B cell (primary cell): ENCODE measurements around the gene RGS9BP. TPM values are rescaled to one million over a fixed set of nuclear protein-coding genes. Genes with fewer than 3 reads are reported as not detected.

Experiments used
- ATAC-seq: fragments of 200-7000 bp; cut with Tn5 transposase; one replicate; pipeline ENCODE4 v1.10.0; 2021; ENCODE audit warnings: low read depth, mild to moderate bottlenecking, moderate number of reproducible peaks, moderate library complexity
- CTCF ChIA-PET: fragments of 350-600 bp; sonication (Branson Sonifier 250); formaldehyde crosslinking; loops from one replicate; lab custom pipeline; 2021; ENCODE audit warnings: antibody characterized with exemption, inconsistent platforms; lab: Charles Lee
- POLR2A ChIA-PET: fragments of 350-600 bp; sonication (Branson Sonifier 250); formaldehyde crosslinking; loops from one replicate; lab custom pipeline; 2021; ENCODE audit warnings: antibody characterized with exemption; lab: Charles Lee
- DNase-seq: peaks from one replicate; pipeline ENCODE4 v3.0.0; 2013
- H2AFZ ChIP-seq: 2 replicates; pipeline ENCODE4 v1.6.1; 2012; ENCODE audit warnings: mild to moderate bottlenecking, low read depth, low read length; ENCODE audit not compliant: insufficient read depth, poor library complexity, severe bottlenecking
- H3K27ac ChIP-seq, 2 donors: 1 replicate in 1 of 2; 2 replicates in 1 of 2; pipeline ENCODE4 v1.5.1; 2012 to 2013; ENCODE audit warnings: low read length in 2 of 2, mild to moderate bottlenecking in 2 of 2, moderate library complexity in 1 of 2
- H3K27me3 ChIP-seq, 4 experiments: fragments of 200-600 bp in 1 of 4; sonication (generic) in 1 of 4; replicated peaks in 1 of 4; 1 replicate in 2 of 4; 2 replicates in 2 of 4; pipeline versions ENCODE4 v1.6.1 to v1.7.0; 2013 to 2016; ENCODE audit warnings: low read length in 3 of 4, mild to moderate bottlenecking in 2 of 4, mixed read lengths in 1 of 4, moderate library complexity in 1 of 4; ENCODE audit not compliant: insufficient read depth in 4 of 4, control insufficient read depth in 3 of 4; ENCODE audit errors: control extremely low read depth in 1 of 4
- H3K36me3 ChIP-seq, 2 experiments: replicated peaks in 1 of 2; 1 replicate in 1 of 2; 2 replicates in 1 of 2; pipeline versions ENCODE4 v1.6.1 to v1.7.1; 2013; ENCODE audit warnings: low read length in 1 of 2; ENCODE audit not compliant: insufficient read depth in 2 of 2, control insufficient read depth in 1 of 2; ENCODE audit errors: control extremely low read depth in 1 of 2, extremely low read depth in 1 of 2
- H3K4me1 ChIP-seq, 2 donors: fragments of 200-600 bp in 1 of 2; sonication (generic) in 1 of 2; 1 replicate in 1 of 2; 2 replicates in 1 of 2; pipeline versions ENCODE4 v1.5.1 to v1.6.1; 2013 to 2017; ENCODE audit warnings: low read length in 2 of 2; ENCODE audit not compliant: control insufficient read depth in 2 of 2, insufficient read depth in 2 of 2
- H3K4me2 ChIP-seq: replicated peaks from 2 replicates; pipeline ENCODE3; 2012; ENCODE audit warnings: mild to moderate bottlenecking, low read depth, low read length; ENCODE audit not compliant: poor library complexity, severe bottlenecking
- H3K4me3 ChIP-seq, 5 experiments: fragments of 200-600 bp in 1 of 5; sonication (generic) in 1 of 5; 1 replicate in 3 of 5; 2 replicates in 2 of 5; pipeline versions ENCODE4 v1.5.1 to v1.7.0; 2011 to 2016; ENCODE audit warnings: low read length in 4 of 5, mild to moderate bottlenecking in 4 of 5, low read depth in 2 of 5, control low read depth in 1 of 5, moderate library complexity in 1 of 5; ENCODE audit not compliant: insufficient read depth in 1 of 5; ENCODE audit errors: control extremely low read depth in 1 of 5, extremely low read depth in 1 of 5
- H3K79me2 ChIP-seq: fragments of 200-600 bp; sonication (generic); one replicate; pipeline ENCODE4 v1.6.0; 2016; ENCODE audit warnings: low read length; ENCODE audit not compliant: control insufficient read depth, insufficient read depth
- H3K9ac ChIP-seq: fragments of 200-600 bp; sonication (generic); 2 replicates; pipeline ENCODE4 v1.6.1; 2017; ENCODE audit warnings: mild to moderate bottlenecking, low read length, moderate library complexity
- H3K9me3 ChIP-seq, 3 donors: one replicate each; pipeline versions ENCODE4 v1.6.1 to v1.7.1; 2013; ENCODE audit warnings: low read length in 2 of 3; ENCODE audit not compliant: control insufficient read depth in 2 of 3, insufficient read depth in 1 of 3; ENCODE audit errors: control extremely low read depth in 1 of 3
- H4K20me1 ChIP-seq: 2 replicates; pipeline ENCODE4 v1.6.0; 2012; ENCODE audit warnings: mild to moderate bottlenecking, low read length; ENCODE audit not compliant: insufficient read depth, control insufficient read depth, poor library complexity, severe bottlenecking
- H3K27ac Mint-ChIP-seq: one replicate; pipeline ENCODE4 v1.8.0; 2021; ENCODE audit warnings: mixed read lengths
- H3K27me3 Mint-ChIP-seq: one replicate; pipeline ENCODE4 v1.8.0; 2021; ENCODE audit warnings: mixed read lengths
- H3K4me1 Mint-ChIP-seq: one replicate; pipeline ENCODE4 v1.8.0; 2021; ENCODE audit warnings: mixed read lengths
- H3K4me3 Mint-ChIP-seq: one replicate; pipeline ENCODE4 v1.8.0; 2021; ENCODE audit warnings: mixed read lengths
- H3K9me3 Mint-ChIP-seq: one replicate; pipeline ENCODE4 v1.8.0; 2022; ENCODE audit warnings: mixed read lengths; ENCODE audit not compliant: insufficient read depth
- CTCF ChIP-seq: fragments of 200-600 bp; IDR thresholded peaks from one replicate; pipeline ENCODE4 v1.8.0; 2022; ENCODE audit warnings: antibody characterized with exemption, mild to moderate bottlenecking
- EZH2 ChIP-seq: IDR thresholded peaks from 2 replicates; pipeline ENCODE4 v1.6.1; 2012; ENCODE audit warnings: borderline replicate concordance, low read depth, mild to moderate bottlenecking, moderate library complexity, low read length; ENCODE audit not compliant: insufficient read depth, poor library complexity, severe bottlenecking
- WGBS: methylation state at CpG from one replicate; pipeline ENCODE4 v1.1.5; 2013; ENCODE audit warnings: missing lambda C conversion rate; ENCODE audit not compliant: insufficient coverage; 5-methylcytosine and 5-hydroxymethylcytosine counted together
- intact Hi-C: fragments of 100-400 bp; cut with micrococcal nuclease; formaldehyde crosslinking; loops from one replicate; pipeline ENCODE4 v1.10.0; 2022
- polyA plus RNA-seq: library from polyadenylated mRNA; depleted of rRNA; stranded (reverse); fragments of >200 nt; gene quantifications from 2 replicates; pipeline ENCODE4 v1.2.3, GENCODE V29; 2012
- total RNA-seq, 2 donors: library from RNA; stranded (reverse); fragments of 120-200 nt in 1 of 2; gene quantifications; 1 replicate in 1 of 2; 2 replicates in 1 of 2; pipeline versions ENCODE4 v1.2.3 to v1.2.4, GENCODE V29; 2013 to 2022

The RGS9BP gene
- total and polyA plus RNA-seq, 2 donors (not counting 1 experiment from before 2014, with no cell fraction given), result 0.03 to 0.25 TPM

GRCh38 chr19:32649751-32650150, 25.9 kb upstream of the RGS9BP start:
- ATAC-seq, result no peak
- H3K9me3 Mint-ChIP-seq, result no peaks in the 10 kb centered on the region

DNA sequence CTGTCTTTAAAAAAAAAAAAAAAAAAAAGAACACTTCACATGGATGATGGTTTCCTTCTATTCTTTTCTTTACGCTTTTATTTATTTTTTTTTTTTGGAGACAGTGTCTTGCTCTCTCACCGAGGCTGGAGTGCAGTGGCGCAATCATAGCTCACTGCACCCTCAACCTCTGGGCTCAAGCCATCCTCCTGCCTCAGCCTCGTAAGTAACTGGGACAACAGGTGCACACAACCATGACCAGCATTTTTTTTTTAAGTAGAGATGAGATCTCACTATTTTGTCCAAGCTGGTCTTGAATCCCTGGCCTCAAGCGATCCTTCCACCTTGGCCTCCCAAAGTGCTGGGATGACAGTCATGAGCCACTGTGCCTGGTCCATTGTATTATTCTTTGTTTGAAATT, 25.0 kb upstream of the RGS9BP start:
- H3K4me2 ChIP-seq, result no peak overlapping the region
- ATAC-seq, result no peak
- H3K79me2 ChIP-seq, result peaks cover 9% of the 10 kb centered on the region
- Mint-ChIP-seq H3K27ac (no peak overlapping the region), H3K4me3 (no peak overlapping the region), H3K4me1 (peaks cover 2% of the 10 kb centered on the region), H3K9me3 (no peaks in the 10 kb centered on the region), H3K27me3 (no peaks in the 10 kb centered on the region)
- no peaks in the 10 kb centered on the region for H3K4me1 ChIP-seq
- no peak for DNase-seq
- no peak overlapping the region for H2AFZ ChIP-seq
- H3K27me3 ChIP-seq, result no peaks in the 10 kb centered on the region
- H3K4me3 ChIP-seq, result no peak overlapping the region
- ChIA-PET CTCF (no interaction called here), POLR2A (no interaction called here)
- intact Hi-C loops, result no loop called here
- no peaks in the 10 kb centered on the region for H4K20me1 ChIP-seq
- TF ChIP-seq EZH2 (no peak), CTCF (no peak)
- H3K27ac ChIP-seq, result no peak overlapping the region
- H3K9me3 ChIP-seq, result no peaks in the 10 kb centered on the region
- WGBS, result no CpG with 5 or more reads among the region's 5 CpGs
- H3K36me3 ChIP-seq, result peaks cover 4 to 51% of the 10 kb centered on the region in 2 experiments
- H3K9ac ChIP-seq, result no peak overlapping the region

More at GRCh38 chr19:32649751-32650150, 25.9 kb upstream of the RGS9BP start:
- no peak overlapping the region for H3K4me3 ChIP-seq
- TF ChIP-seq EZH2 (no peak), CTCF (no peak)
- no peak overlapping the region for H3K4me3 Mint-ChIP-seq
- H3K27ac Mint-ChIP-seq, result no peak overlapping the region
- WGBS, result 100% methylated on average over 3 of the region's 11 CpGs
- H3K9me3 ChIP-seq, result no peaks in the 10 kb centered on the region
- CTCF ChIA-PET, result no interaction called here
- H3K27ac ChIP-seq, result no peak overlapping the region
- POLR2A ChIA-PET, result no interaction called here
- peaks cover 4 to 43% of the 10 kb centered on the region in 2 experiments for H3K36me3 ChIP-seq
- H3K9ac ChIP-seq, result no peak overlapping the region
- peaks cover 2% of the 10 kb centered on the region for H3K4me1 Mint-ChIP-seq
- H2AFZ ChIP-seq, result no peak overlapping the region
- no peaks in the 10 kb centered on the region for H3K4me1 ChIP-seq
- no peaks in the 10 kb centered on the region for H3K27me3 Mint-ChIP-seq
- peaks cover 5% of the 10 kb centered on the region for H3K79me2 ChIP-seq
- DNase-seq, result no peak
- no peaks in the 10 kb centered on the region for H4K20me1 ChIP-seq
- H3K27me3 ChIP-seq, result no peaks in the 10 kb centered on the region
- intact Hi-C loops, result no loop called here
- H3K4me2 ChIP-seq, result no peak overlapping the region
